Suppressor macrophage treated with lipopolysaccharide for 4 hours (primary cell): Measurements from ENCODE around the gene TAS2R41.
"Not testable (repeated sequence)": the region's sequence is repeated elsewhere in the genome, so short reads cannot be mapped to it uniquely, and the experiment has no call there.

Experiments used
- DNase-seq: peaks from one replicate; pipeline ENCODE4 v3.0.0-alpha.2; 2020

Gene TAS2R41

DNA sequence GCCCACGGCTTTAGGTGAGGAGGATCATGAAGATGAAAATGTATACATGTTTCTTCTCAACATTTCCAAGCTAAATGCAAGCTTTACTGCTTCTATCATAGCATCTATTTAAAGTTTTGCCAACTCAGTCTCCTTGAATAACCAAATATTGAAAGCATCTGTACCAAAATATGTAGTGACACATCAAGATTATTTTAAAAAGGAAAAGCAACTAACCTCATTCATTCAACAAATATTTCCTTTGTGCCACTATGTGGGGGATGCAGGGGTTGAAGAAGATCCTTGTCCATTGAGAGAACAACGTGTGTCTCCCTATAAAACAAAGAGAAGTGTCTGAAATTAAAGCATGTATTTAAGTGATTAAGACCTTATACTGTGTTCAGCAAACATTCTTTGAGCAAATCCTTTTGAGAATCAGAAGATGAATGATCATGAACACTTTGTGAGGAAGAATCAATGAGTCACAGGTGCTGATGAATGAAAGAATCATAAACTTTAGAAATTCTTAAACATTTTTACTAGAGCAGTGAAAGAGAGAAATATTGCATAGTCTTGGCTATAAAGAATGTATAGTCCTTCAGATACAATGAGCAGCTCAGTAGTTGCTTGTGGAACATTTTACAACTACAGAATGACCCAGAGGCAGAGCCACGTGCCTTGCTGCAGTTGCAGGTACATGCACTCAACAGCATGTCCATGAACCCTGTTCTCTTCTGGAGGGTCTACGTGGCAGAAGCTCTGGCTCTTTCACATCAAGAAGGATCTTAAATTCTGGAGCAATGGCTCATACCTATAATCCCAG, 20.5 kb upstream of the TAS2R41 start:
- no peak for DNase-seq

- DNase-seq = peak; percentile 86
These were observed 19.4 kb upstream of the TAS2R41 start for GRCh38 chr7:143458263-143458662.

DNA sequence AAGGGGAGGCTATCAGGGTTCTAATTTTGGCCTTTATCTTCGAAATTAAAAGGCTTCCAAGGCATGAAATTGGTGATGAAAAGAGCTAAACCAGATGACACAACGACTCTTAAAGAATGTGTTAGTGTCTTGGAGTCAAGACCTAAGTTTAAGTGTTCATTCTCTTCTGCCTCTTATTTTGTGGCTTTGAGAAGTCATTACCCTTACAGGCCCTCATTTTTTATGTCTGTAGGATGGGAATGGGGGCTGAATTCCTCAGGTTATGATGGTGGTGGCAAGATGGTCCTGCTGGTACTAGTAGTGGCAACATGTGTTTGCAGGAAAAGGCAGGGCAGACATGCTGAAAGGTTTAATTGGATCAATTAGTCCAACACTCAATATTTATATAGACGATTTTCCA, 19.0 kb upstream of the TAS2R41 start:
- no peak for DNase-seq

DNA sequence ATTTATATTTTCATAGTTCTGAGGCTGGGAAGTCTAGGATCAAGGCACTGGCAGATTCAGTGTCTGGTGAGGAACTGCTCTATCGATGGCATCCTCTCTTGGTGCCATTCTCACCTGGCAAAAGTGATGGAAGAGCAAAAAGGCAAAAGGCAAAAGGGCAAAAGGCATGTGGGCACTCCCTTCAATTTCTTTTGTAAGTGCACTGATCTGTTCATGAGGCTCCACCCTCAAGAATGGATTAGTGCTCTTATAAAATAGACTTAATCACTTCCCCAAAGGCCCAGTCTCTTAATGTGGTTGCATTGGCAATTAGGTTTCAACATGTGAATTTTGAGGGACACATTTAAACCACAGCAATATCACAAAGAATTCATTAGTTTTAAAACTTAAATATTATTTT, 18.3 kb upstream of the TAS2R41 start:
- DNase-seq = no peak

DNA sequence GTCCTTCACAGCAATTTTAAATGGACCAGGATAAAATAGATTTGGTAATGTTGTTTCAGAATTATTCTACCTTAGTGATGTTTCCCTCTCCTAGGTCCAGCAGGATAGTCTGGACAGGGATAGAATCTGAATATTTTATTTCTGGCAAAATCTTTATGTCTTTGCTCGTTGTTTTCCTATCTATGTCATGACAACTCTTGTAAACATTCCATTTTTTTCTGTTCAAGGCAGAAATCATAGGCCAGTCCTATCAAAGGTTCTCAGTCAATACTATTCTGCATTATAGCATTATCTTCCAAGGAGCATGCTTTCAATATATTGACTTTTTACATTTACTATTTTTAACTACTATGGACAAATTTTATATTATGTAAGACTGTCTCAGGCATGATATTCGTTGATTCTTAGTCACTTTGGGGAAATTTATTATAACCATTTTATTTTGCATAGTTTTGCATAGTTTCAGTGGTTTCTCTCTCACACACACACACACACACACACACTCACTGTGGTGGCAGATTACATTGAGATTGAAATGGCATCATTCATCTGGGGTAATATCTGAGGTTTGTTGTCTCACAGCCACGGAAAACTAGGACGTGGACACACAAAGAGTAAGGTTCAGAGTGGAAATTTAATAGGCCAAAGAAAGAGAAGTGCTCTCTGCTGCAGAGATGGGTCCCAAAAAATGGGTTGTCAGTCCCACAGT, 17.2 kb upstream of the TAS2R41 start:
- peak; percentile 35 for DNase-seq

DNA sequence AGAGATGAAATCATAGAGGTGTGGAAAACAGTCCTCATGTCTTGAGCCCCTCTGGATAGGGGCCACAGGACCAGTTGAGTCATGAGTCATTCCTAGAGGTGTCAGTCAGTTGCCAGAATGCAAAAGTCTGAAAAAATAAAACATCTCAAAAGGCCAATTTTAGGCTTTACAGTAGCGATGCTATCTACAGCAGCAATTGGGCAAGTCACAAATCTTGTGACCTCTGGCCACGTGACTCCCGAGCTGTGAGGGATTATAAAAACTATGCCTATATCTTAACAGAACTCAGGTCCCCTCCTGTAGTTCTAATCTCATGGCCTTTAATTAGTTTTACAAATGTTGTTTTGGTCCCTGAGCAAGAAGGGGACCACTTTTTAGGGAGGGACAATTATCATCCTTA, 15.6 kb upstream of the TAS2R41 start:
- DNase-seq = no peak

- DNase-seq = peak; percentile 57
These were observed 14.1 kb upstream of the TAS2R41 start for GRCh38 chr7:143463556-143463955.

DNA sequence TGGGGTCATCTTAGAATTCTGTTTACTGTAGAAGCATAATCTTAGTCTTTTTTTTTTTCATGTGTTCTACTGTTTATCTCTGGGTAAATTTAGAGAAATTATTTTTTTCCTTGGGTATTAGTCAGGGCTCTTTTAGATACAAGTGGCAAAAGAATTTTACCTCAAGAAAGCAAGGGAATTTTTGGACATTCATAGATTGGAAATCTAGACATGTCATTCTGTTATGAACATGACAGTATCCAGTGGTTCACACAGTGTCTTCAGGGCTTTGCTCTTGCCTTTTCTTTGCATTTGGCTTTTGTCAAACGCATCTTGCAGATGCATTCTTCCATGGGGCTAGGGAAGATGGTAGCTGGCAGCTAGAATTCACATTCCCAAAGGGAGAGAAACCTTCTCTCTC, 13.7 kb upstream of the TAS2R41 start:
- DNase-seq = no peak

DNA sequence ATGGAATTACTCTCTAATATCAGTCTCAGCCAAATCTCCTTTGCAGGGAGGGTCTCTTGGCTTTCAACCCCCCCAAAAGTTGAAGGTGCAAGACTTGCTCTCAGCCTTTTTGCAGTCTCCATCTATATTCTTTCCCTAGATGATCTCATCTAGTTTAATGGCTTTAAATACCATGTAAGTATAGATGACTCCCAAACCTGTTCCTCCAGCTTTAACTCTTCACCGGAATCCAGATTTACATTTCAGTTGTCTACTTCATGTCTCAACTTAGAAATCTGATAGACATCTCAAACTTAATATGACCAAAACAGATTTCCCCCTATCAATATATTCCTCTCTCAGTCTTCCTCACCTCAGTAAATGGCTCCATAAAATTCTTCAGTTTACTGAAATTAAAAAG, 9.9 kb upstream of the TAS2R41 start:
- no peak for DNase-seq

DNA sequence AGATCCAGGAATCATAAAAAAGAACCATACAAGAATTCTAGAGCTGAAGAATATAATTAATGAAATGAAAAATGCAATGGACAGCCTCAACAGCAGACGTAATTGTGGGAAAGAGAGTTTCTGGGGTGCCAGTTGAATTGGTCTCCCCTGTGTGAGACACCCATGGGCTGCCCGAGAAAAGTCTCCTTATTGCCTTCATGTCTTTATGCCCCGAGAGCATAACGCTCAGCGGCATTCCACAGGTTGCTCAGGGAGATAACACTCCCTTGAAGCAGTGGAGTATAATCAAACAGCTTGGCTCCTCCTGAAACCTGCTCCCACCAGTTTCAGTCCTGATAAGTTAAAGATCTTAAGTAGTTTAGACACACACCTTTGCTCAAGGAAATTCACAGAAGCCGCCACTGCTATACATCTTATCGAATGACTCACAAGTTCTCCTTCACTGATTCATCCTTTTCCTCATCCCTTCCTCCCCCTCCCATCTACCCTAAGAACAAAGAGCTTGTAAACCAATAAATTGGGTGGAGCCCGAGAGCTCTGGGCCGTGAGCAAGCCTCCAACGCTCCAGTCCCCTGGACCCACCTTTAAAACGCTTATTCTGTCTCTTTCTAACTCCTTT, 5.5 kb upstream of the TAS2R41 start:
- DNase-seq = not testable (repeated sequence)

DNA sequence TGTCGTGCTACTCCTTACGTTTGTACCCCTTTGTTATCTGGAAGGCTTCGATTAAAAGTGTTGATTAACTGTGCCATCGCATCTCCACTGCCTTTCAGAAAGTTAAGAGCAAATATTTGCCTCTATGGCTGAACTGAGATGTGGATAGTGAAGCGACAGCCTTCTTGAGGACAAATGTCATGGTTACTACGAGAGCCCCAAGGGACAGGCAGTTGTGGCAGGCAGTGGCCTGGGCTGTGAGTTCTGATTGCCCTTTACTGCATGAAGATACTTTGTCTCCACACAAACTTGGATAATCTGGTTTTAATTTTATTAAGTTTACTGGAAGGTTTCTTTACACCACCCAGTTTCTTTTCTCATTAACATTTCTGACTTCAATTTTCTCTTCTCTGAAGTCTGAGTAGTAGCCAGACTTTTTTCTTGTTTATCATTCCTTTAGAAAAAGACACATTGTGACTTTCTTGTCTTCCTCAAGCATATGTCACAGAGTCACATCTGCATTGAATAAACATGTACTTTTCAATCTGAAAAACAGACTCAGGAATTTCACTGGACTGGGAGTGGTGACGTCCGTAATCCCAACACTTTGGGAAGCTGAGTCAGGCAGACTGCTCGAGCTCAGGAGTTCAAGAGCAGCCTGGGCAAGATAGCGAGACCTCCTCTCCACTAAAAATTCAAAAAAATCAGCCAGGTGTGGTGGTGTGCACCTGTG, 1.5 kb downstream of the TAS2R41 start:
- DNase-seq = no peak

- no peak for DNase-seq
These were observed 2.8 kb downstream of the TAS2R41 start for GRCh38 chr7:143480501-143480900.

GRCh38 chr7:143484119-143484518, 6.4 kb downstream of the TAS2R41 start:
- no peak for DNase-seq

DNA sequence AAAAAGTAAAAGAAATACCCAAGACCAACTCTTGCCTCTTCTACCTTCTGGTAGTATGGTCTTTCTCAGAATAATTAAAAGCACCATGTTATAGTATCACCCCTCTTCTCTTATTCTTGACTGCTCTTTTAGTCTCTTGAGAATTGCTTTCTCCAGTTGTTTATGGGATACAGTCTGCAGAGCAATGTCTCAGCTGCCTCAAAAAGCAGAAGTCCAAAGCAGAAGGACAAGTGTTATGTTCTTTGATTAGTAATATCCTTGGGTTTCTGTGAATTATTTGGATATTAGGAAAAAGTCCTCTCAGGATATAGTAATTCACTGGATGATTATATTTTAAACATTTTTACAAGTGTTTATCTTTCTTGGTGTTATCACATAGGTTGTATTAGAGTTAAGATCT, 7.4 kb downstream of the TAS2R41 start:
- peak; percentile 70 for DNase-seq

GRCh38 chr7:143485500-143485899, 7.8 kb downstream of the TAS2R41 start:
- peak; percentile 70 for DNase-seq

DNA sequence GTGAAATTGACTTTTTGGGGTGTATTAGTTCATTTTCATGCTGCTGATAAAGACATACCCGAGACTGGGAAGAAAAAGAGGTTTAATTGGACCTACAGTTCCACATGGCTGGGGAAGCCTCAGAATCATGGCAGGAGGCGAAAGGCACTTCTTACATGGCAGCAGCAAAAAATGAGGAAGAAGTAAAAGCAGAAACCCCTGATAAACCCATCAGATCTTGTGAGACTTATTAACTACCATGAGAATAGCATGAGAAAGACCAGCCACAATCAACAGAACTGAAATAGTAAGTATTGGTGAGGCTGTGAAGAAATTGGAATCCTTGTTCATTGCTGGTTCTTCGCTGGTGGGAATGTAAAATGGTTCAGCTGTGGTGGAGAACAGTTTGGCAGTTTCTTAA, 8.6 kb downstream of the TAS2R41 start:
- DNase-seq = peak; percentile 62

DNA sequence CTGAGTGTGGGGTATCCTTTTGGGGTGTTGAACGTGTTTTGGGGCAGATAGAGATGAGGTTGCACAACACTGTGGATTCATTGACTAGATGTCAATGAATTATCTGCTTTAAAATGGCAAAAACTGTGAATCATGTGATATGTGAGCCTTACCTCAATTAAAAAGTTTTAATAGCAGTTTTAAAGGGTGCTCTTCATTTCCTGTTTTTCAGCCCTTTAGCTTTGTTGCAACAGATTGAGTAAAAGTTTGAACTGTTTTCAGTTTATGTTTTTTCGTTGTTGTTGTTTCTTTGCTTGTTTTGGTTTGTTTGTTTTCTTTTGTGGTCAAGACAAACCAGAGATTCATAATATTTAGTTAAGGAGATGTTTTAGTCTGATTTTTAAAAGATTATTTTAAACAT, 9.4 kb downstream of the TAS2R41 start:
- DNase-seq = peak; percentile 43

DNA sequence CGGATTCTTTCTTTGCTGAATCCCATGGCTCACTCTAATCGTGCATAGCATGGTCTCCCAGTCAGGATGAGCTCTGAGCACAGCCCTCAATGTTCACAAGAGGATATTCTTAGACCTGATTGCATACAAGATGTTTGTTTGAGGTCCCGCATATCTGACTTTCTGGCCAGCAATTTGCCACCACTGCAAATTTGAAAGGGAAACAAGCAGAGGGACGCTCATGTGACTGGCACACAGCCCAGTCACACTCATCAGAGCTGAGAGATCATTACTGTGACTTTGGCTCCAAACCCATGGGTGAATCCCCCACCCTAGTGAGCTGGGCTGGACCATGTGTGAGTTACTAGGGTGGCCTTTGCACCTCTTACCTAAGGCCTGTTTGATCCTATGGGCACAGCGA, 9.9 kb downstream of the TAS2R41 start:
- peak; percentile 92 for DNase-seq

GRCh38 chr7:143490717-143491306, 13.1 kb downstream of the TAS2R41 start:
- DNase-seq = peak; percentile 67

- peak; percentile 88 for DNase-seq
These were observed 14.4 kb downstream of the TAS2R41 start for GRCh38 chr7:143492043-143492471.

DNA sequence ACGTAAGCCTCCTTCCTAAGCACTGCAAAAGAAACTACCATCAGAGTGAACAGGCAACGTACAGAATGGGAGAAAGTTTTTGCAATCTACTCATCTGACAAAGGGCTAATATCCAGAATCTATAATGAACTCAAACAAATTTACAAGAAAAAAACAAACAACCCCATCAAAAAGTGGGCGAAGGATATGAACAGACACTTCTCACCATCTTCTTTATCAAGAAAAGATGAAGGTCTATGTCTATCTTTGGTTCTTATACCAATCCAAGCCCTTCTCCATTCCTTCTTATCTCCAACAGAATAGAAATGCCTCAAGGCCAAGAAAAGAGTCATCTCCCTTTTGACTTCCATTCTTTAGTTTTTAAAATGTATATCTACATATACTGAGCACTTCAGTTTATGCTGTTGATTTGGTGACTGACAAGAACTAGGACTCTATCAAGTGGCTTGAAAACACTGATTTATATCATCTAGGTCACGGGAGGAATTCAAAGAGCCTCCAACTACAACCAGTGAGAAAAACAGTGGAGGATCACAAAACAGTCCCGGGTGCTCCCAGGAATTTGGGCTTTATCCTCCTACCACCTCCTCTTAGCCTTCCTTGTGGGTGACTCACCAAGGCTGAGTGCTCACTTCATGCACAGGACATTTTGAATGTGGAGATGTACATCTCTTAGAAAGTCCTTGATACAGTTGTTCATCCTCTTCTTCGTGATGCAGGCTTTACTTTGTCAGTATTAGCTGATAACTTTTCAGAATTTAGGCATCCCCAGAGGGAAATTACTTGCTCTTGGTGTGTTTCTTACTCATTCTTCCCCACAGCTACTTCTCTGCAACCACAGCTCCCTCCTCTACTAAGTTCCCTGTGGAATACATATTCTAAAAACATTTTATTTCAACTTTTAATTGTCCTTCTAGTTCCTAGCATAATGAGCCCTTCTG, 15.4 kb downstream of the TAS2R41 start:
- no peak for DNase-seq

GRCh38 chr7:143493751-143494150, 16.1 kb downstream of the TAS2R41 start:
- no peak for DNase-seq
